OCI-LY1 (cell line): ENCODE results near the gene TMOD4.
A peak's percentile ranks its signal among the peaks of the same experiment; 100 is the strongest.

Experiments
- H2AFZ ChIP-seq: fragments of 200-600 bp; sonication (generic), shearing (Covaris generic); 2 replicates; pipeline ENCODE4 v1.6.0; 2014; ENCODE audit warnings: antibody characterized with exemption, mild to moderate bottlenecking, low read length
- H3F3A ChIP-seq: fragments of 200-600 bp; sonication (generic), shearing (Covaris generic); 2 replicates; pipeline ENCODE4 v1.6.0; 2014; ENCODE audit warnings: mild to moderate bottlenecking, antibody characterized with exemption, low read length, moderate library complexity; ENCODE audit not compliant: insufficient read depth
- H3K27ac ChIP-seq: fragments of 200-600 bp; sonication (generic); 2 replicates; pipeline ENCODE4 v1.5.1; 2014; ENCODE audit warnings: low read length, mixed run types, mild to moderate bottlenecking, low read depth; ENCODE audit not compliant: poor library complexity, severe bottlenecking
- H3K27me3 ChIP-seq: fragments of 200-600 bp; sonication (generic); 2 replicates; pipeline ENCODE4 v1.6.0; 2014; ENCODE audit warnings: antibody characterized with exemption, mild to moderate bottlenecking, low read length, moderate library complexity; ENCODE audit not compliant: insufficient read depth
- H3K36me3 ChIP-seq: fragments of 200-600 bp; sonication (generic); 2 replicates; pipeline ENCODE4 v1.6.1; 2014; ENCODE audit warnings: mild to moderate bottlenecking, antibody characterized with exemption, low read length, moderate library complexity, mixed read lengths; ENCODE audit not compliant: insufficient read depth
- H3K4me1 ChIP-seq: fragments of 200-600 bp; sonication (generic); 2 replicates; pipeline ENCODE4 v1.5.1; 2014; ENCODE audit warnings: mild to moderate bottlenecking, low read length, moderate library complexity; ENCODE audit not compliant: insufficient read depth, severe bottlenecking
- H3K4me2 ChIP-seq: fragments of 200-600 bp; sonication (generic), shearing (Covaris generic); 2 replicates; pipeline ENCODE4 v1.6.1; 2014; ENCODE audit warnings: low read length
- H3K4me3 ChIP-seq: fragments of 200-600 bp; sonication (generic); 2 replicates; pipeline ENCODE4 v1.5.1; 2014; ENCODE audit warnings: low read length, low read depth, mild to moderate bottlenecking, mixed read lengths; ENCODE audit not compliant: poor library complexity, severe bottlenecking
- H3K79me2 ChIP-seq: fragments of 200-600 bp; shearing (Covaris generic); 2 replicates; pipeline ENCODE4 v1.6.1; 2016; ENCODE audit warnings: mixed run types, low read length, mixed read lengths; ENCODE audit not compliant: insufficient read depth
- H3K9ac ChIP-seq: fragments of 200-600 bp; sonication (generic), shearing (Covaris generic); 2 replicates; pipeline ENCODE4 v1.6.1; 2014; ENCODE audit warnings: mild to moderate bottlenecking, low read length, mixed read lengths
- H3K9me2 ChIP-seq: fragments of 200-600 bp; sonication (generic), shearing (Covaris generic); 2 replicates; pipeline ENCODE4 v1.6.1; 2014; ENCODE audit warnings: low read depth, mild to moderate bottlenecking, low read length, mixed read lengths
- H3K9me3 ChIP-seq: fragments of 200-600 bp; shearing (Covaris generic); 2 replicates; pipeline ENCODE4 v1.6.1; 2014; ENCODE audit warnings: low read length, mixed read lengths
- H4K20me1 ChIP-seq: fragments of 200-600 bp; sonication (generic), shearing (Covaris generic); 2 replicates; pipeline ENCODE4 v1.6.0; 2016; ENCODE audit warnings: mild to moderate bottlenecking, low read length; ENCODE audit not compliant: insufficient read depth
- CTCF ChIP-seq: fragments of 200-600 bp; sonication (generic), shearing (Covaris generic); IDR thresholded peaks from 2 replicates; pipeline ENCODE4 v1.5.1; 2017; ENCODE audit warnings: mild to moderate bottlenecking, antibody characterized with exemption, low read length, moderate library complexity, mixed read lengths
- EZH2 ChIP-seq: fragments of 200-600 bp; sonication (generic), shearing (Covaris generic); IDR thresholded peaks from 2 replicates; pipeline ENCODE4 v1.8.0; 2017; ENCODE audit warnings: borderline replicate concordance, mixed run types, mild to moderate bottlenecking, antibody characterized with exemption, low read length, moderate library complexity, mixed read lengths

The TMOD4 gene

GRCh38 chr1:151147665-151148064, 28.1 kb downstream of the TMOD4 start:
- no peak overlapping the region for H3K27ac ChIP-seq
- no peaks in the 10 kb centered on the region for H3K9me2 ChIP-seq
- no peaks in the 10 kb centered on the region for H3F3A ChIP-seq
- 0 out of 2 replicates have a peak, but pooled peaks cover 5% of the 10 kb centered on the region for H3K27me3 ChIP-seq
- no peaks in the 10 kb centered on the region for H4K20me1 ChIP-seq
- no peak for TF ChIP-seq EZH2
- no peak for TF ChIP-seq CTCF
- H3K9ac ChIP-seq: no peak overlapping the region
- H3K36me3 ChIP-seq: no peaks in the 10 kb centered on the region
- H3K4me3 ChIP-seq: no peak overlapping the region
- H2AFZ ChIP-seq: no peak overlapping the region
- H3K79me2 ChIP-seq: no peaks in the 10 kb centered on the region
- no peak overlapping the region for H3K4me2 ChIP-seq
- no peaks in the 10 kb centered on the region for H3K9me3 ChIP-seq
- H3K4me1 ChIP-seq: peaks cover 21% of the 10 kb centered on the region

- no peak overlapping the region for H2AFZ ChIP-seq
- H3K4me2 ChIP-seq: peak overlapping the region; percentile 91
- H3K9ac ChIP-seq: peak overlapping the region; percentile 69; the same call in 1 of the 2 replicates
- no peaks in the 10 kb centered on the region for H3F3A ChIP-seq
- H3K79me2 ChIP-seq: no peaks in the 10 kb centered on the region
- no peaks in the 10 kb centered on the region for H4K20me1 ChIP-seq
- TF ChIP-seq CTCF (no peak), EZH2 (no peak)
- no peaks in the 10 kb centered on the region for H3K36me3 ChIP-seq
- peak overlapping the region; percentile 71 for H3K4me3 ChIP-seq
- peaks cover 27% of the 10 kb centered on the region for H3K4me1 ChIP-seq
- H3K27me3 ChIP-seq: 0 out of 2 replicates have a peak, but pooled peaks cover 5% of the 10 kb centered on the region
- no peaks in the 10 kb centered on the region for H3K9me3 ChIP-seq
- no peaks in the 10 kb centered on the region for H3K9me2 ChIP-seq
- H3K27ac ChIP-seq: no peak overlapping the region
These were observed 28.7 kb downstream of the TMOD4 start for GRCh38 chr1:151147132-151147503.

GRCh38 chr1:151146412-151147131, 29.2 kb downstream of the TMOD4 start, which contains the start of gene SEMA6C:
SEMA6C (minus strand) TSS chr1:151146631; CDS start chr1:151142621, 4,010 bp downstream.
- H2AFZ ChIP-seq: no peak within 1 kb of the TSS
- H3K4me2 ChIP-seq: peak within 1 kb of the TSS; percentile 91
- 0 out of 2 replicates have a peak, but pooled peaks cover 5% of the 10 kb centered on the region for H3K27me3 ChIP-seq
- peaks cover 32% of the 10 kb centered on the region for H3K4me1 ChIP-seq
- H3K9me2 ChIP-seq: no peaks in the 10 kb centered on the region
- H3K79me2 ChIP-seq: no peaks in the 10 kb centered on the region
- no peaks in the 10 kb centered on the region for H3K9me3 ChIP-seq
- H3F3A ChIP-seq: no peaks in the 10 kb centered on the region
- peak within 1 kb of the TSS; percentile 71 for H3K4me3 ChIP-seq
- TF ChIP-seq CTCF (no peak), EZH2 (no peak)
- no peaks in the 10 kb centered on the region for H4K20me1 ChIP-seq
- H3K9ac ChIP-seq: peak within 1 kb of the TSS; percentile 69
- no peaks in the 10 kb centered on the region for H3K36me3 ChIP-seq
- no peak within 1 kb of the TSS for H3K27ac ChIP-seq
